Ovary (tissue), 9 donors: ENCODE data around the gene PCSK2. TPM values are rescaled to one million over a fixed set of nuclear protein-coding genes. Genes with fewer than 3 reads are reported as not detected.

Experiments used
- DNase-seq, 5 donors: peaks; one replicate each; pipeline ENCODE4 v3.0.0-alpha.2; 2019 to 2020
- H3K27ac ChIP-seq, 2 donors: fragments of 200-600 bp; one replicate each; pipeline versions ENCODE4 v1.5.1 to v1.8.0; 2019 to 2022
- H3K27me3 ChIP-seq: fragments of 200-600 bp; one replicate; pipeline ENCODE4 v1.8.0; 2022
- H3K36me3 ChIP-seq: fragments of 200-600 bp; sonication (generic); one replicate; pipeline ENCODE4 v1.5.1; 2019
- H3K4me1 ChIP-seq: one replicate; pipeline ENCODE4 v1.8.1; 2013; ENCODE audit warnings: mild to moderate bottlenecking, moderate library complexity; ENCODE audit not compliant: insufficient read depth
- H3K4me3 ChIP-seq: fragments of 200-600 bp; sonication (generic); one replicate; pipeline ENCODE4 v1.5.1; 2017
- H3K9me3 ChIP-seq, 2 donors: fragments of 200-600 bp in 1 of 2; sonication (generic) in 1 of 2; one replicate each; pipeline versions ENCODE4 v1.5.1 to v1.8.1; 2013 to 2019; ENCODE audit warnings: mild to moderate bottlenecking in 1 of 2, moderate library complexity in 1 of 2
- CTCF ChIP-seq, 3 donors: fragments of 450-650 bp in 2 of 3; fragments of 200-600 bp in 1 of 3; IDR thresholded peaks; one replicate each; pipeline versions ENCODE4 v1.5.1 to v1.8.0; 2016 to 2022; ENCODE audit warnings: antibody characterized with exemption in 3 of 3, mild to moderate bottlenecking in 1 of 3
- EP300 ChIP-seq: sonication (generic); formaldehyde crosslinking; IDR thresholded peaks from one replicate; pipeline ENCODE4 v1.6.1; 2017; ENCODE audit warnings: antibody characterized with exemption
- POLR2A ChIP-seq: fragments of 450-650 bp; IDR thresholded peaks from one replicate; pipeline ENCODE4 v1.6.1; 2017; ENCODE audit warnings: antibody characterized with exemption, mild to moderate bottlenecking, moderate library complexity
- WGBS, 3 donors: extraction: QIAGEN DNeasy Blood & Tissue Kit in 1 of 3; methylation state at CpG; one replicate each; pipeline versions ENCODE4 v1.1.5 to v1.1.7; 2013 to 2017; 5-methylcytosine and 5-hydroxymethylcytosine counted together
- intact Hi-C, 4 donors: fragments of 100-400 bp; cut with DNase I; formaldehyde crosslinking; loops; one replicate each; pipeline versions ENCODE4 v1.11.0 to v1.15.1; 2022 to 2023
- polyA plus RNA-seq, 2 donors: library from polyadenylated mRNA; stranded (reverse); fragments of 200-250 nt in 1 of 2; fragments of 350-450 nt in 1 of 2; fragmentation: Illumina TruSeq in 1 of 2; extraction: RNeasy Lipid Tissue Mini Kit (QIAGEN cat#74804) in 1 of 2; gene quantifications; one replicate each; pipeline ENCODE4 v1.2.3, GENCODE V29; 2013 to 2014
- total RNA-seq, 7 donors: library from RNA; depleted of rRNA in 2 of 7; stranded (reverse); fragments of >200 nt in 2 of 7; fragmentation: NEBNext Ultra II Directional in 3 of 7; extraction: Animal tissue kit (Norgen Biotek cat#: 25700) in 3 of 7; gene quantifications; one replicate each; pipeline versions ENCODE4 v1.1.0 to v1.2.4, GENCODE V29; 2016 to 2023
- donor health status: DM: no; HTN: no; CAD: no; lungs with moderate emphysema.
- donor health status: DM: no; HTN: no; CAD: no.
- donor health status: Bipolar disorder and iron deficiency.
- donor health status: DM: yes; HTN: yes; CAD: no.
- donor health status: DM: no; HTN: no; CAD: no.
- donor health status: DM: yes; HTN: yes; CAD: no.

PCSK2 gene
- total and polyA plus RNA-seq, 9 donors: 3.0 to 27.8 (median 6.7) TPM

GRCh38 chr20:17493173-17493572 lies 266.3 kb downstream of the PCSK2 start:
- no peak for DNase-seq
- Histone ChIP-seq H3K27ac (no peak overlapping the region), H3K27me3 (no peaks in the 10 kb centered on the region), H3K4me3 (no peak overlapping the region), H3K4me1 (no peaks in the 10 kb centered on the region), H3K36me3 (no peaks in the 10 kb centered on the region), H3K9me3 (no peaks in the 10 kb centered on the region)
- TF ChIP-seq POLR2A (no peak), CTCF (IDR thresholded peaks at IDR 0.05) (no peak), EP300 (no peak)
- intact Hi-C loops: no loop called here
- WGBS, 3 donors: 72 to 87% (median 80%) methylated on average over 2 of the region's 2 CpGs

DNA sequence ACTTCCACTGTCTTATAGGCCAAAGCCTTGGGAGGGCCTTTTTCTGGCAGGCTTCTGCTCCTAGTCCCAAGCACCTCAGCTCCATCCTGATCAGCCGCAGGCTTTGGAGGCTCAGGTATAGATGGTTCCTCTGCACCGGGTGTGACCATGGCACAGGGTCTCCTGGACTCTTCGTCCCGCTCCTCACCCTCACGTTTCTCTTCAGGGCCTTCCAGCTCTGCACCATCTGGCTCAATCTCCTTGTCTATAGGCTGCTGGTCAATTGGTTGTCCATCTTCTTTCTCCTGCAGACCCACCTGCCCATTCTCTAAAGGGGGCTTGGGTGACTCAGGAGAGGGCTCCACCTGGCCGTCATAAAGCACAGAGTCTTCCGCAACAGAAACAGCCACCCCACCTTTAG lies 267.4 kb downstream of the PCSK2 start:
- 85 to 97% (median 97%) methylated on average over 7 of the region's 7 CpGs for WGBS, 3 donors
- Histone ChIP-seq H3K4me3 (no peak overlapping the region), H3K27me3 (no peaks in the 10 kb centered on the region), H3K9me3 (no peaks in the 10 kb centered on the region), H3K36me3 (no peaks in the 10 kb centered on the region), H3K27ac (no peak overlapping the region), H3K4me1 (no peaks in the 10 kb centered on the region)
- TF ChIP-seq EP300 (no peak), POLR2A (no peak), CTCF (IDR thresholded peaks at IDR 0.05) (no peak)
- intact Hi-C loops: no loop called here
- no peak for DNase-seq

- 90 to 94% (median 92%) methylated on average over 9 of the region's 9 CpGs for WGBS, 3 donors
Measured at GRCh38 chr20:17495826-17496225, 269.0 kb downstream of the PCSK2 start.

GRCh38 chr20:17497821-17498580 lies 271.2 kb downstream of the PCSK2 start:
- H3K4me3 ChIP-seq: no peak overlapping the region
- H3K36me3 ChIP-seq: no peaks in the 10 kb centered on the region
- TF ChIP-seq EP300 (no peak), POLR2A (no peak), CTCF (IDR thresholded peaks at IDR 0.05) (no peak)
- DNase-seq: no peak
- no peak overlapping the region for H3K27ac ChIP-seq
- H3K4me1 ChIP-seq: no peaks in the 10 kb centered on the region
- 23 to 30% (median 26%) methylated on average over 11 of the region's 11 CpGs for WGBS, 3 donors
- H3K9me3 ChIP-seq: no peaks in the 10 kb centered on the region
- intact Hi-C loops: no loop called here
- H3K27me3 ChIP-seq: no peaks in the 10 kb centered on the region

More at GRCh38 chr20:17495826-17496225, 269.0 kb downstream of the PCSK2 start:
- intact Hi-C loops: no loop called here
- Histone ChIP-seq H3K36me3 (no peaks in the 10 kb centered on the region), H3K4me1 (no peaks in the 10 kb centered on the region), H3K27me3 (no peaks in the 10 kb centered on the region), H3K9me3 (no peaks in the 10 kb centered on the region), H3K4me3 (no peak overlapping the region), H3K27ac (no peak overlapping the region)
- no peak for DNase-seq
- TF ChIP-seq CTCF (IDR thresholded peaks at IDR 0.05): no peak
- TF ChIP-seq POLR2A: no peak
- no peak for TF ChIP-seq EP300
